H1 (cell line): ENCODE measurements around the gene PMF1. TPM values are rescaled to one million over a fixed set of nuclear protein-coding genes. Genes with fewer than 3 reads are reported as not detected.

Experiments
- CTCF ChIA-PET: fragments of 300-600 bp; sonication (Branson Sonifier 250); formaldehyde crosslinking; loops from one replicate; lab custom pipeline; 2021; ENCODE audit not compliant: partially characterized antibody; lab: Charles Lee
- POLR2A ChIA-PET: fragments of 300-600 bp; sonication (Branson Sonifier 250); formaldehyde crosslinking; loops from one replicate; lab custom pipeline; 2021; ENCODE audit warnings: inconsistent platforms; ENCODE audit not compliant: partially characterized antibody; lab: Charles Lee
- DNase-seq, 2 experiments: peaks; one replicate each; pipeline versions ENCODE4 v3.0.0 to v3.0.0-alpha.2; 2010 to 2022; ENCODE audit warnings: low spot score in 2 of 2, low read depth in 1 of 2, mixed read lengths in 1 of 2
- FAIRE-seq: peaks from 2 replicates; lab custom pipeline; 2011; peaks lifted over from hg19 to GRCh38; lab: Jason Lieb, UNC
- H2AFZ ChIP-seq: 2 replicates; pipeline ENCODE4 v1.8.1; 2012; ENCODE audit warnings: low read length, inconsistent platforms
- H2AK5ac ChIP-seq: 2 replicates; pipeline ENCODE4 v1.6.1; 2013; ENCODE audit warnings: low read depth, low read length
- H2BK120ac ChIP-seq: replicated peaks from 2 replicates; pipeline ENCODE3; 2013; ENCODE audit warnings: low read depth, low read length, inconsistent platforms
- H2BK12ac ChIP-seq: 2 replicates; pipeline ENCODE4 v1.6.1; 2013; ENCODE audit warnings: low read depth, low read length
- H2BK15ac ChIP-seq: 2 replicates; pipeline ENCODE4 v1.6.1; 2013; ENCODE audit warnings: low read length
- H2BK20ac ChIP-seq: 2 replicates; pipeline ENCODE4 v1.6.1; 2013; ENCODE audit warnings: low read length
- H2BK5ac ChIP-seq: 2 replicates; pipeline ENCODE4 v1.6.1; 2013; ENCODE audit warnings: low read depth, low read length
- H3K14ac ChIP-seq: 2 replicates; pipeline ENCODE4 v1.6.1; 2013; ENCODE audit warnings: inconsistent platforms; ENCODE audit not compliant: insufficient read length
- H3K18ac ChIP-seq: 2 replicates; pipeline ENCODE4 v1.6.1; 2013; ENCODE audit warnings: low read length; ENCODE audit errors: extremely low read depth
- H3K23ac ChIP-seq: 2 replicates; pipeline ENCODE4 v1.6.1; 2013; ENCODE audit warnings: inconsistent platforms; ENCODE audit not compliant: insufficient read length
- H3K23me2 ChIP-seq: 2 replicates; pipeline ENCODE4 v1.6.1; 2013; ENCODE audit warnings: low read depth, low read length
- H3K27ac ChIP-seq: 2 replicates; pipeline ENCODE4 v1.6.1; 2011; ENCODE audit warnings: low read depth, low read length, inconsistent platforms
- H3K27me3 ChIP-seq, 4 experiments: replicated peaks in 1 of 4; 1 replicate in 1 of 4; 2 replicates in 3 of 4; pipeline versions ENCODE4 v1.6.1 to v1.8.1; 2011 to 2013; ENCODE audit warnings: low read length in 3 of 4, mild to moderate bottlenecking in 3 of 4, inconsistent platforms in 2 of 4, mixed read lengths in 2 of 4, moderate library complexity in 1 of 4; ENCODE audit not compliant: control insufficient read depth in 3 of 4, insufficient read depth in 3 of 4; ENCODE audit errors: extremely low read depth in 1 of 4
- H3K36me3 ChIP-seq, 4 experiments: 2 replicates each; pipeline versions ENCODE4 v1.6.1 to v1.8.1; 2011 to 2013; ENCODE audit warnings: mild to moderate bottlenecking in 4 of 4, low read length in 3 of 4, moderate library complexity in 2 of 4, control low read depth in 1 of 4, inconsistent platforms in 1 of 4; ENCODE audit not compliant: insufficient read depth in 4 of 4, control insufficient read depth in 2 of 4
- H3K4ac ChIP-seq: replicated peaks from 2 replicates; pipeline ENCODE3; 2013; ENCODE audit warnings: low read length, low read depth, mixed read lengths, inconsistent platforms; ENCODE audit not compliant: insufficient read length
- H3K4me1 ChIP-seq, 4 experiments: replicated peaks in 1 of 4; 1 replicate in 1 of 4; 2 replicates in 3 of 4; pipeline versions ENCODE4 v1.6.1 to v1.8.1; 2011 to 2013; ENCODE audit warnings: low read length in 3 of 4, inconsistent platforms in 2 of 4, mixed read lengths in 1 of 4; ENCODE audit not compliant: insufficient read depth in 4 of 4, control insufficient read depth in 3 of 4
- H3K4me2 ChIP-seq, 2 experiments: 2 replicates each; pipeline versions ENCODE4 v1.6.1 to v1.8.1; 2011 to 2013; ENCODE audit warnings: low read depth in 2 of 2, low read length in 2 of 2, control low read depth in 1 of 2, inconsistent platforms in 1 of 2, mild to moderate bottlenecking in 1 of 2; ENCODE audit not compliant: insufficient read depth in 1 of 2
- H3K4me3 ChIP-seq, 4 experiments: fragments of 200-600, 300-600 bp in 1 of 4; sonication (generic), shearing (Covaris generic), sonication (Bioruptor Twin) in 1 of 4; 2 replicates each; pipeline versions ENCODE4 v1.5.1 to v1.8.1; 2011 to 2016; ENCODE audit warnings: low read length in 4 of 4, low read depth in 3 of 4, control low read depth in 2 of 4, inconsistent platforms in 2 of 4, mild to moderate bottlenecking in 2 of 4, mixed read lengths in 1 of 4, moderate library complexity in 1 of 4; ENCODE audit not compliant: insufficient read depth in 2 of 4; ENCODE audit errors: extremely low read depth in 1 of 4
- H3K56ac ChIP-seq: replicated peaks from 2 replicates; pipeline ENCODE3; 2013; ENCODE audit warnings: low read depth, mild to moderate bottlenecking, mixed read lengths, low read length, inconsistent platforms; ENCODE audit not compliant: insufficient read length
- H3K79me1 ChIP-seq: 2 replicates; pipeline ENCODE4 v1.6.1; 2013; ENCODE audit warnings: low read depth, low read length, control low read depth
- H3K79me2 ChIP-seq, 2 experiments: 2 replicates each; pipeline versions ENCODE4 v1.6.1 to v1.8.1; 2012 to 2013; ENCODE audit warnings: low read length in 2 of 2, mild to moderate bottlenecking in 2 of 2, inconsistent platforms in 1 of 2; ENCODE audit not compliant: insufficient read depth in 2 of 2, control insufficient read depth in 1 of 2
- H3K9ac ChIP-seq, 4 experiments: replicated peaks in 1 of 4; 1 replicate in 1 of 4; 2 replicates in 3 of 4; pipeline versions ENCODE4 v1.6.1 to v1.8.1; 2011 to 2013; ENCODE audit warnings: low read depth in 3 of 4, low read length in 3 of 4, control low read depth in 2 of 4, mild to moderate bottlenecking in 2 of 4, moderate library complexity in 2 of 4, inconsistent platforms in 1 of 4; ENCODE audit errors: extremely low read depth in 1 of 4
- H3K9me3 ChIP-seq, 2 experiments: 2 replicates each; pipeline versions ENCODE4 v1.6.1 to v1.8.1; 2012 to 2013; ENCODE audit warnings: mild to moderate bottlenecking in 2 of 2, moderate library complexity in 2 of 2, control low read depth in 1 of 2, inconsistent platforms in 1 of 2, low read depth in 1 of 2, low read length in 1 of 2, mixed read lengths in 1 of 2; ENCODE audit not compliant: insufficient read depth in 2 of 2
- H4K20me1 ChIP-seq, 2 experiments: replicated peaks in 1 of 2; 2 replicates each; pipeline versions ENCODE3 to v1.8.1; 2011 to 2013; ENCODE audit warnings: inconsistent platforms in 2 of 2, low read length in 2 of 2, mild to moderate bottlenecking in 1 of 2; ENCODE audit not compliant: insufficient read depth in 2 of 2, control insufficient read depth in 1 of 2
- H4K5ac ChIP-seq: 2 replicates; pipeline ENCODE4 v1.6.1; 2013; ENCODE audit warnings: low read length, low read depth, mixed read lengths, inconsistent platforms; ENCODE audit not compliant: insufficient read length
- H4K8ac ChIP-seq: 2 replicates; pipeline ENCODE4 v1.8.0; 2013; ENCODE audit warnings: mild to moderate bottlenecking, moderate library complexity, low read length, inconsistent platforms; ENCODE audit not compliant: insufficient read depth; ENCODE audit errors: extremely low read depth
- H4K91ac ChIP-seq: replicated peaks from 2 replicates; pipeline ENCODE3; 2013; ENCODE audit warnings: low read length, mixed read lengths, inconsistent platforms; ENCODE audit not compliant: insufficient read length
- polyA plus RNA-seq, 7 experiments: library from polyadenylated mRNA; depleted of rRNA in 3 of 7; stranded (reverse) in 5 of 7; unstranded in 2 of 7; fragments of >200 nt in 5 of 7; fragments of 200-250 nt in 2 of 7; gene quantifications; 1 replicate in 5 of 7; 2 replicates in 1 of 7; 4 replicates in 1 of 7; pipeline versions ENCODE4 v1.2.1 to v1.2.3, GENCODE V29; 2011 to 2013; ENCODE audit warnings: missing spikeins in 2 of 7, mixed read lengths in 2 of 7
- total RNA-seq: library from RNA; stranded (reverse); fragmentation: NEBNext Ultra II Directional; extraction: Animal tissue kit (Norgen Biotek cat#: 25700); gene quantifications from 2 replicates; pipeline ENCODE4 v1.2.1, GENCODE V29; 2021

PMF1 gene
- total and polyA plus RNA-seq, 2 of the 8 experiments (the other 6 are each of a cell fraction or from before 2014, with no cell fraction given): 113 to 296 TPM

DNA sequence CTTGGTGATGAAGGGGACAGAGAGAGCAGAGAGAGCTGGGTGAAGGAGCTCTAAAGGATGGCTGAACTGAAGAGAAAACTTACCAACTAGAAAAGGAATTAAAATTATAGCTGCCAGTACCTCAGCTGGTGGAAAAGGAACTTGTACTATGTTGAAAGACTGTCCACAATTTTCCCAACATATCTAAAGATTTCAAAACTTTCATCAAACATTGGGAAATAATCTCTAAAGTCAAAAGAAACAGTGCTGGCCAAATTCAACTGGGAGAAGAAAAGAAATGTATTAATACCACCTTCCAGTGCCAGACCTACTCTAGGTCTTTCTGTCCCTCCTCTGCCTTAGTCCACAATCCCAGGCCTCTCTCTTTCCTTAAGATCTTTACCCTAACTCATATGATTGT is 63.7 kb downstream of the PMF1 start:
- Histone ChIP-seq H3K4ac (no peak overlapping the region), H3K56ac (no peak overlapping the region), H2BK12ac (no peak overlapping the region), H3K9ac (no peak overlapping the region), H4K20me1 (peaks cover 5 to 22% of the 10 kb centered on the region in 2 experiments), H3K4me2 (no peak overlapping the region), H2BK5ac (no peak overlapping the region), H2AFZ (no peak overlapping the region), H3K9me3 (no peaks in the 10 kb centered on the region), H2BK20ac (no peak overlapping the region), H4K5ac (no peak overlapping the region), H4K91ac (no peak overlapping the region), H2BK120ac (no peak overlapping the region), H3K4me1 (peaks cover 0 to 4% (median 1%) of the 10 kb centered on the region in 4 experiments; a peak in 2 of 7 replicates), H3K79me1 (peaks cover 10% of the 10 kb centered on the region), H3K4me3 (no peak overlapping the region), H4K8ac (no peak overlapping the region; the same call in 1 of the 2 replicates), H3K79me2 (peaks cover 19 to 30% of the 10 kb centered on the region in 2 experiments), H3K36me3 (peaks cover 43 to 76% (median 70%) of the 10 kb centered on the region in 4 experiments), H3K27ac (no peak overlapping the region), H3K23ac (no peak overlapping the region), H2BK15ac (no peak overlapping the region), H2AK5ac (no peak overlapping the region), H3K27me3 (no peaks in the 10 kb centered on the region), H3K18ac (no peak overlapping the region), H3K23me2 (peaks cover 1% of the 10 kb centered on the region; the same call in 1 of the 2 replicates), H3K14ac (no peak overlapping the region)
- DNase-seq: no peak
- POLR2A ChIA-PET: interaction anchor here (1.2 to 17.4 kb wide), 4 partner anchors 15 to 25 kb away, joined by 3 to 221 read pairs (median 4); partner anchors contain the start of genes GLMP and VHLL
- no peak for FAIRE-seq
- CTCF ChIA-PET: interaction anchor here (1.3 to 1.9 kb wide), 3 partner anchors 12 to 135 kb away, joined by 4 to 9 read pairs (median 5); no protein-coding TSS in a partner anchor
